GM12878 (cell line): ENCODE data around the gene BBS12. TPM values are rescaled to one million over a fixed set of nuclear protein-coding genes. Genes with fewer than 3 reads are reported as not detected.
A peak's percentile ranks its signal among the peaks of the same experiment; 100 is the strongest.

Experiments used
- ATAC-seq: fragments of 200-7000 bp; cut with Tn5 transposase; 3 replicates; pipeline ENCODE4 v1.9.1; 2020; ENCODE audit warnings: mild to moderate bottlenecking, moderate library complexity
- BruUV-seq: library from RNA; stranded (reverse); fragments of 400-500 nt; replicated peaks from 2 replicates; lab custom pipeline; 2021; lab: Mats Ljungman, UMichigan
- CTCF ChIA-PET: fragments of 300-600 bp; sonication (Branson Sonifier 250); formaldehyde crosslinking; extraction: SDS; loops from one replicate; lab custom pipeline; 2021; ENCODE audit warnings: inconsistent platforms; lab: Yijun Ruan, JAX
- POLR2A ChIA-PET: fragments of 350-600 bp; formaldehyde crosslinking; extraction: SDS; loops from one replicate; lab custom pipeline; 2021; ENCODE audit warnings: inconsistent platforms; lab: Charles Lee
- RAD21 ChIA-PET: fragments of 300-600 bp; sonication (Branson Sonifier 250); formaldehyde crosslinking; loops from one replicate; lab custom pipeline; 2023; ENCODE audit warnings: antibody characterized with exemption; ENCODE audit not compliant: unreplicated experiment; lab: Charles Lee
- SMC1A ChIA-PET: fragments of 300-600 bp; sonication (Branson Sonifier 250); formaldehyde crosslinking; loops from one replicate; lab custom pipeline; 2023; ENCODE audit not compliant: unreplicated experiment, uncharacterized antibody; lab: Charles Lee
- DNase-seq: peaks from one replicate; pipeline ENCODE4 v3.0.0-alpha.2; 2011; ENCODE audit warnings: low read depth, low spot score
- FAIRE-seq: peaks from 3 replicates; lab custom pipeline; 2011; peaks lifted over from hg19 to GRCh38; lab: Jason Lieb, UNC
- H2AFZ ChIP-seq: 2 replicates; pipeline ENCODE4 v1.6.0; 2011; ENCODE audit warnings: low read depth, low read length, control low read depth; ENCODE audit not compliant: control insufficient read depth
- H3K27ac ChIP-seq: 2 replicates; pipeline ENCODE4 v1.5.1; 2011; ENCODE audit warnings: control low read depth; ENCODE audit not compliant: control insufficient read depth, insufficient read depth
- H3K27me3 ChIP-seq, 2 experiments: replicated peaks in 1 of 2; 2 replicates each; pipeline versions ENCODE4 v1.6.0 to v1.6.1; 2011; ENCODE audit warnings: low read length in 1 of 2; ENCODE audit not compliant: control insufficient read depth in 2 of 2, insufficient read depth in 2 of 2
- H3K36me3 ChIP-seq, 2 experiments: 2 replicates each; pipeline ENCODE4 v1.5.1; 2011; ENCODE audit warnings: low read length in 1 of 2; ENCODE audit not compliant: control insufficient read depth in 2 of 2, insufficient read depth in 2 of 2
- H3K4me1 ChIP-seq: 2 replicates; pipeline ENCODE4 v1.6.1; 2011; ENCODE audit warnings: mild to moderate bottlenecking, low read length, moderate library complexity, mixed read lengths; ENCODE audit not compliant: control insufficient read depth, insufficient read depth
- H3K4me2 ChIP-seq: 2 replicates; pipeline ENCODE4 v1.6.0; 2011; ENCODE audit warnings: control low read depth; ENCODE audit not compliant: control insufficient read depth, insufficient read depth
- H3K4me3 ChIP-seq: fragments of 200-600 bp; sonication (generic); 2 replicates; pipeline ENCODE4 v1.5.1; 2016
- H3K79me2 ChIP-seq: 2 replicates; pipeline ENCODE4 v1.6.0; 2011; ENCODE audit warnings: low read length; ENCODE audit not compliant: control insufficient read depth, insufficient read depth
- H3K9ac ChIP-seq: 2 replicates; pipeline ENCODE4 v1.8.0; 2011; ENCODE audit warnings: low read length, control low read depth, mixed read lengths; ENCODE audit not compliant: control insufficient read depth, insufficient read depth
- H3K9me3 ChIP-seq: replicated peaks from 3 replicates; pipeline ENCODE4 v1.5.1; 2011; ENCODE audit warnings: mild to moderate bottlenecking, low read length; ENCODE audit not compliant: control insufficient read depth, insufficient read depth
- H4K20me1 ChIP-seq: 2 replicates; pipeline ENCODE4 v1.6.0; 2011; ENCODE audit not compliant: control insufficient read depth, insufficient read depth
- HCFC1 ChIP-seq: fragments of 150-350 bp; IDR thresholded peaks from 2 replicates; pipeline ENCODE4 v1.6.1; 2014; ENCODE audit warnings: low read length
- IKZF1 ChIP-seq: fragments of 450-650 bp; conservative IDR thresholded peaks from 2 replicates; pipeline ENCODE4 v1.6.1; 2017; ENCODE audit warnings: antibody characterized with exemption, mild to moderate bottlenecking
- JUND ChIP-seq: IDR thresholded peaks from 2 replicates; pipeline ENCODE4 v1.6.1; 2012; ENCODE audit warnings: low read depth, mild to moderate bottlenecking, low read length, improper control_type of control experiment, moderate library complexity
- MEF2A ChIP-seq: IDR thresholded peaks from 2 replicates; pipeline ENCODE4 v1.6.1; 2011; ENCODE audit warnings: low read depth, mild to moderate bottlenecking, low read length, moderate library complexity; ENCODE audit not compliant: insufficient read depth
- MEF2B ChIP-seq: fragments of 450-650 bp; IDR thresholded peaks from 2 replicates; pipeline ENCODE4 v1.6.1; 2018; ENCODE audit warnings: mild to moderate bottlenecking, moderate library complexity; ENCODE audit not compliant: partially characterized antibody, poor library complexity, severe bottlenecking
- NFYB ChIP-seq: IDR thresholded peaks from 2 replicates; pipeline ENCODE4 v1.6.1; 2011; ENCODE audit warnings: low read depth, mild to moderate bottlenecking, low read length, improper control_type of control experiment, moderate library complexity; ENCODE audit not compliant: insufficient read depth
- NR2C2 ChIP-seq: IDR thresholded peaks from 2 replicates; pipeline ENCODE4 v1.6.1; 2011; ENCODE audit warnings: borderline replicate concordance, low read depth; ENCODE audit not compliant: control insufficient read depth, insufficient read length
- SPI1 ChIP-seq: IDR thresholded peaks from 2 replicates; pipeline ENCODE4 v1.6.1; 2011; ENCODE audit warnings: low read depth, mild to moderate bottlenecking, low read length, moderate library complexity, borderline replicate concordance; ENCODE audit not compliant: insufficient read depth
- ZNF384 ChIP-seq: IDR thresholded peaks from 2 replicates; pipeline ENCODE4 v1.6.1; 2012; ENCODE audit warnings: low read depth, mild to moderate bottlenecking, low read length, improper control_type of control experiment, borderline replicate concordance
- WGBS: methylation state at CpG from one replicate; pipeline ENCODE4 v1.1.6; 2016; ENCODE audit warnings: low lambda C conversion rate; ENCODE audit not compliant: insufficient replicate concordance, insufficient coverage; ENCODE audit errors: missing lambda C conversion rate; 5-methylcytosine and 5-hydroxymethylcytosine counted together
- in situ Hi-C: fragments of 300-500 bp; cut with MboI; formaldehyde crosslinking; loops from 9 replicates; pipeline ENCODE4 v1.14.3; 2018; ENCODE audit warnings: mixed read lengths
- intact Hi-C: fragments of 100-400 bp; cut with micrococcal nuclease; formaldehyde crosslinking; loops from one replicate; pipeline ENCODE4 v1.14.2; 2022; ENCODE audit not compliant: unreplicated experiment
- polyA plus RNA-seq, 11 experiments: library from polyadenylated mRNA; depleted of rRNA in 4 of 11; unstranded in 6 of 11; stranded (reverse) in 5 of 11; fragments of >200 nt; fragmentation: Nextera tagmentation in 4 of 11; fragmentation: Illumina TruSeq in 1 of 11; extraction: Ambion mirVana in 4 of 11; extraction: Trizol in 1 of 11; gene quantifications; 1 replicate in 1 of 11; 2 replicates in 10 of 11; pipeline versions ENCODE4 v1.2.1 to v1.2.3, GENCODE V29; 2011 to 2016; ENCODE audit warnings: inconsistent platforms in 2 of 11, missing spikeins in 2 of 11, low read depth in 1 of 11
- total RNA-seq, 4 experiments: library from RNA; depleted of rRNA in 3 of 4; stranded (reverse); fragments of >200 nt in 3 of 4; fragmentation: Illumina TruSeq in 1 of 4; extraction: Trizol in 1 of 4; gene quantifications; 2 replicates each; pipeline versions ENCODE4 v1.2.1 to v1.2.3, GENCODE V29; 2013 to 2021
- TF ChIP-seq, protein P1 (sequence below): IDR thresholded peaks from 2 replicates; pipeline ENCODE4 v1.6.1; 2011; ENCODE audit warnings: low read depth, low read length, improper control_type of control experiment, borderline replicate concordance

The BBS12 gene
- total and polyA plus RNA-seq, 10 of the 15 experiments (the other 5 are each of a cell fraction or from before 2014, with no cell fraction given): 0.15 to 0.63 (median 0.42) TPM

DNA sequence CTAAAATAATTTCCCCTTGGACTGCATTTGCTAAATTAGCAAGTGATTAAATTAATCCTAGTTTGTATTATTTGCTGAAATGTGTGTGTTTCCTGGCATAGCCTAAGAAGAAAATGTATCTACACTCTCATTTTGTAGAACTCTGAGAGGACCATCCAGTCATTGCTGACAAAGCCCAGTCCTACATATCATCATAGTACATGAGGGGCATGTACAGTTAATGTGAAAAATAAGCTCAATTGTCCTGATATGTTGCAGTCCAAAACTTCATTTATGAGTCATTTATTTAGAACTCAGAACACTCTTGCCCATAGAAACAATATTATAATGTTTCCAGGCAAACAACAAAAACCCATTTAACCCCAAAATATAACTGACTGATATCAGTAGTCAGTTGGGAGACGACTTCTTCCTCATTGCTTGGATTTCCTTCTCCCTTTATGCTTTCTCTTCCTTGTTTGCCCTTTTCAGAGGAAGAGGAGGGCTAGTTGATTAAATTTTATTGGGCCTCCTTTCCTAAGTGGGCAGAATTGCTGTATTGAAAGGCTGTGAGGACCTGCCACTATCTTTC lies 26.9 kb upstream of the BBS12 start:
- Histone ChIP-seq H3K4me1 (peaks cover 13% of the 10 kb centered on the region), H3K9ac (no peak overlapping the region), H3K36me3 (no peaks in the 10 kb centered on the region), H3K79me2 (no peaks in the 10 kb centered on the region), H3K4me2 (0 out of 2 replicates have a peak overlapping the region, but pooled peaks have one; percentile 17), H4K20me1 (no peaks in the 10 kb centered on the region), H3K4me3 (no peak overlapping the region), H3K27ac (no peak overlapping the region), H3K27me3 (no peaks in the 10 kb centered on the region; a peak in 1 of 4 replicates), H2AFZ (no peak overlapping the region), H3K9me3 (no peaks in the 10 kb centered on the region)
- RAD21 ChIA-PET: no interaction called here
- in situ Hi-C loops (no loop called here), intact Hi-C loops (no loop called here)
- POLR2A ChIA-PET: no interaction called here
- SMC1A ChIA-PET: interaction anchor here (1.1 kb wide), 1 partner anchor 64 kb away, joined by 3 read pairs; no protein-coding TSS in a partner anchor
- TF ChIP-seq HCFC1 (no peak), NR2C2 (no peak), MEF2B (no peak), SPI1 (no peak), IKZF1 (no peak), JUND (no peak), MEF2A (no peak), NFYB (no peak), ZNF384 (no peak)
- TF ChIP-seq, protein P1, sequence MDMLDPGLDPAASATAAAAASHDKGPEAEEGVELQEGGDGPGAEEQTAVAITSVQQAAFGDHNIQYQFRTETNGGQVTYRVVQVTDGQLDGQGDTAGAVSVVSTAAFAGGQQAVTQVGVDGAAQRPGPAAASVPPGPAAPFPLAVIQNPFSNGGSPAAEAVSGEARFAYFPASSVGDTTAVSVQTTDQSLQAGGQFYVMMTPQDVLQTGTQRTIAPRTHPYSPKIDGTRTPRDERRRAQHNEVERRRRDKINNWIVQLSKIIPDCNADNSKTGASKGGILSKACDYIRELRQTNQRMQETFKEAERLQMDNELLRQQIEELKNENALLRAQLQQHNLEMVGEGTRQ: no peak
- DNase-seq: no peak
- no peak for FAIRE-seq
- WGBS: 8% methylated on average over 1 of the region's 1 CpG
- ATAC-seq: no peak; the same call in 2 of the 3 replicates
- BruUV-seq: no TSS peak
- CTCF ChIA-PET: interaction anchor here (1.0 to 1.9 kb wide), 3 partner anchors 12 to 38 kb away, joined by 3 to 5 read pairs (median 3); partner anchors contain the start of gene BBS12
